Esophagus squamous epithelium (tissue), 4 donors: ENCODE results near the gene FIGN.

Source experiments
- CTCF ChIP-seq, 6 experiments: fragments of 450-650 bp in 4 of 6; fragments of 200-600 bp in 2 of 6; sonication (generic) in 2 of 6; IDR thresholded peaks; one replicate each; pipeline ENCODE4 v1.5.1; 2016 to 2019; ENCODE audit warnings: antibody characterized with exemption in 6 of 6, mild to moderate bottlenecking in 4 of 6, moderate library complexity in 4 of 6
- POLR2A ChIP-seq, 4 donors: fragments of 450-650 bp; IDR thresholded peaks; one replicate each; pipeline ENCODE4 v1.6.1; 2017; ENCODE audit warnings: antibody characterized with exemption in 4 of 4, mild to moderate bottlenecking in 4 of 4, moderate library complexity in 3 of 4

GRCh38 chr2:163551616-163552373 is 184.0 kb downstream of the FIGN start:
- no peak for TF ChIP-seq CTCF (IDR thresholded peaks at IDR 0.05)
- no peak for TF ChIP-seq POLR2A (IDR thresholded peaks at IDR 0.05)
